Gastrocnemius medialis (tissue), 4 donors: ENCODE measurements around the gene ANAPC16. TPM values are rescaled to one million over a fixed set of nuclear protein-coding genes. Genes with fewer than 3 reads are reported as not detected.
"Not testable (repeated sequence)": the region's sequence is repeated elsewhere in the genome, so short reads cannot be mapped to it uniquely, and the experiment has no call there.

ENCODE experiments used
- ATAC-seq, 2 donors: fragments of 150-250 bp; one replicate each; pipeline ENCODE4 v1.9.1; 2016
- DNase-seq, 2 donors: peaks; one replicate each; pipeline ENCODE4 v3.0.0-alpha.2; 2019
- H3K27ac ChIP-seq, 4 donors: fragments of 200-600 bp; sonication (generic); 1 replicate in 1 of 4; 2 replicates in 3 of 4; pipeline ENCODE4 v1.5.1; 2016 to 2018; ENCODE audit warnings: mild to moderate bottlenecking in 2 of 4, moderate library complexity in 1 of 4
- H3K27me3 ChIP-seq, 3 donors: fragments of 200-600 bp; sonication (generic) in 2 of 3; 1 replicate in 1 of 3; 2 replicates in 2 of 3; pipeline versions ENCODE4 v1.5.1 to v1.6.0; 2016 to 2019; ENCODE audit warnings: mild to moderate bottlenecking in 1 of 3, moderate library complexity in 1 of 3
- H3K36me3 ChIP-seq, 2 donors: fragments of 200-600 bp; sonication (generic) in 1 of 2; one replicate each; pipeline ENCODE4 v1.5.1; 2017 to 2018
- H3K4me1 ChIP-seq, 2 donors: fragments of 200-600 bp; sonication (generic) in 1 of 2; one replicate each; pipeline ENCODE4 v1.5.1; 2016 to 2017; ENCODE audit warnings: mild to moderate bottlenecking in 2 of 2
- H3K4me3 ChIP-seq, 4 donors: fragments of 200-600 bp; sonication (generic) in 3 of 4; 1 replicate in 1 of 4; 2 replicates in 3 of 4; pipeline ENCODE4 v1.5.1; 2016 to 2019; ENCODE audit warnings: mild to moderate bottlenecking in 2 of 4
- H3K9me3 ChIP-seq, 3 donors: fragments of 200-600 bp; sonication (generic) in 2 of 3; 1 replicate in 1 of 3; 2 replicates in 2 of 3; pipeline ENCODE4 v1.5.1; 2016 to 2019
- CTCF ChIP-seq, 5 experiments: fragments of 450-650 bp in 3 of 5; fragments of 200-600 bp in 2 of 5; sonication (generic) in 2 of 5; IDR thresholded peaks in 4 of 5; conservative IDR thresholded peaks in 1 of 5; 1 replicate in 4 of 5; 2 replicates in 1 of 5; pipeline ENCODE4 v1.5.1; 2016 to 2019; ENCODE audit warnings: antibody characterized with exemption in 5 of 5, mild to moderate bottlenecking in 3 of 5, moderate library complexity in 3 of 5
- POLR2A ChIP-seq, 2 donors: fragments of 450-650 bp; IDR thresholded peaks; one replicate each; pipeline ENCODE4 v1.6.1; 2017; ENCODE audit warnings: antibody characterized with exemption in 2 of 2, mild to moderate bottlenecking in 2 of 2, moderate library complexity in 2 of 2
- in situ Hi-C, 4 donors: fragments of 200-750 bp; cut with MboI; loops; one replicate each; pipeline versions ENCODE4 v1.15.0 to v1.8.0; 2017; ENCODE audit warnings: low sequenced_read_pairs in 4 of 4
- intact Hi-C: fragments of 100-400 bp; cut with DNase I; formaldehyde crosslinking; loops from one replicate; pipeline ENCODE4 v1.15.1; 2023; ENCODE audit warnings: low total_unique reads
- total RNA-seq, 4 donors: library from RNA; depleted of rRNA; stranded (reverse); fragments of >200 nt; gene quantifications; one replicate each; pipeline versions ENCODE4 v1.1.0 to v1.2.3, GENCODE V29; 2016

Gene ANAPC16
- total RNA-seq, 4 donors from 2014 or later: 70.9 to 168 (median 105) TPM

DNA sequence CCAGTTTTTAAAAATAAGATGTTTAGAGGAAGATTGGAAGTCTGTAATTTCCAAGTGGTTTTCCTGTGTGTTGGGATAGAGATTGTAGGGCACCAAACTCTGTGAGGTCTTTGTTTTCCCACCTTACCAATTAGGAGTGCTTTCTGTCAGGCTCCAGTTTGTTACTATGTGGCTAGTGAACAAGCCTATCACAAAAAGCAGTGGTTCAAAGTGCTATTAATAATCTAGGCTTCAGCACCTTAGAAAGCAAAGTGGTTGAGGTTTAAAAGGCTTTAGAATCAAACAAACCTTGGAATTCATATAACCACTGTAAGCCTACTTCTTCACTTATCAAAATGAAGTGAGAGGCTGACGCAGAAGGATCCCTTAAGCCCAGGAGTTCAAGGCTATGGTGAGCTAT is 11.1 kb upstream of the ANAPC16 start:
- TF ChIP-seq POLR2A (IDR thresholded peaks at IDR 0.05) (no peak), CTCF (IDR thresholded peaks at IDR 0.05 in 4 of 5, conservative IDR thresholded peaks at IDR 0.05 in 1 of 5) (no peak)
- peaks cover 10 to 12% of the 10 kb centered on the region in 2 donors for H3K4me1 ChIP-seq
- ATAC-seq (peak in 1 of 2 donors; percentile 29), DNase-seq (no peak)
- H3K9me3 ChIP-seq: no peaks in the 10 kb centered on the region
- in situ Hi-C loops (loop anchor here in 1 of 4 donors (25.0 kb wide), 1 partner anchor 133 kb away; no protein-coding TSS in a partner anchor), intact Hi-C loops (no loop called here)
- no peaks in the 10 kb centered on the region for H3K27me3 ChIP-seq
- peak overlapping the region; percentile 50 to 78 (median 66) for H3K27ac ChIP-seq
- peaks cover 0 to 22% of the 10 kb centered on the region in 2 donors for H3K36me3 ChIP-seq
- H3K4me3 ChIP-seq: no peak overlapping the region

DNA sequence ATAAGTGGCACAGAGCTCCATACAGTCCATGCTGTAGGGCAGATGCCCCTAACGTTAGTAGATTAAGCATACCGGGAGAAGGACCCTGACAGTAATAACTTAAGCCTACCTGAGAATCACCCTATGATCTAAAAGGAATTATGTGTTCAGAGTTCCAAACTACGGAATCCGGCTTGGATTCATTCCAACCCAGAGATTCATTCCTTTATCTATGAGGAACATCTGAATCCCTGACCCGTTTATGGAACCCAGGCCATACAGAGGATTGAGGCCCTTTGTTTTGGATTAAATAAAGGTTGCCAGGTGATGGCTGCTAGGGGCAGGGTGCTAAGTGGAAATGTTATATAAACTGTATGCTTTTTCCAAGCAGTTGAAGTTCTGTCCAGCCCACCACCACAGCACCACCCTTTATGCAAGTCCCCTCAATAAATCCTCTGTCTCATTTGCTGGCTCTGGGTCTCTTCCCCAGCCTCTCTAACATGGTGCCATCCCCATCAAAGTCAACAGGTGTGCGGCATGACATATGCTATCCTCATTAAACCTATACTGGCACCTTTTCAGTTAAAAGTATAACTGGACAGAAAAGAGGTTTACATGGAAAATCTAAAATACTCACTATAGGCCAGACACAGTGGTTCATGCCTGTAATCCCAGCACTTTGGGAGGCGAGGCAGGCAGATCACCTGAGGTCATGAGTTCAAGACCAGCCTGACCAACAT is 9.1 kb upstream of the ANAPC16 start:
- no peaks in the 10 kb centered on the region for H3K9me3 ChIP-seq
- H3K4me1 ChIP-seq: peaks cover 12 to 15% of the 10 kb centered on the region in 2 donors
- no peak for DNase-seq
- in situ Hi-C loops: loop anchor here in 1 of 4 donors (25.0 kb wide), 1 partner anchor 131 kb away; no protein-coding TSS in a partner anchor
- intact Hi-C loops: no loop called here
- no peak for ATAC-seq
- peaks cover 0 to 25% of the 10 kb centered on the region in 2 donors for H3K36me3 ChIP-seq
- H3K27ac ChIP-seq: no peak overlapping the region
- no peaks in the 10 kb centered on the region for H3K27me3 ChIP-seq
- H3K4me3 ChIP-seq: no peak overlapping the region
- no peak for TF ChIP-seq CTCF (IDR thresholded peaks at IDR 0.05 in 4 of 5, conservative IDR thresholded peaks at IDR 0.05 in 1 of 5)
- TF ChIP-seq POLR2A (IDR thresholded peaks at IDR 0.05): no peak

DNA sequence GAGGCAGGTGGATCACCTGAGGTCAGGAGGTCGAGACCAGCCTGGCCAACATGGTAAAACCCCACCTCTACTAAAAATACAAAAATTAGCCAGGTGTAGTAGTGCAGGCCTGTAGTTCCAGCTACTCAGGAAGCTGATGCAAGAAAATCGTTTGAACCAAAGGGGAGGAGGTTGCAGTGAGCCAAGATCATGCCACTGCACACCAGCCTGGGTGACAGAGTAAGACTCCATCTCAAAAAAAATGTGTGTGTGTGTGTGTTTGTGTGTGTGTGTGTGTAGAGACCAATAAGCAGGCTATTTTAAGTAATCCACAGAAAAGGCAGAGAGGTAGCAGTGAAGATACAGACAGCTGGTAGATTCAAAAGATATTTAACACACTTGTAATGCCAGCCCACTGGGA is 7.3 kb upstream of the ANAPC16 start:
- peaks cover 0 to 26% of the 10 kb centered on the region in 2 donors for H3K36me3 ChIP-seq
- ATAC-seq, DNase-seq, intact Hi-C loops, H3K9me3 ChIP-seq, H3K27me3 ChIP-seq, H3K4me3 ChIP-seq: not testable (repeated sequence)
- in situ Hi-C loops: loop anchor here in 1 of 4 donors (25.0 kb wide), 1 partner anchor 129 kb away; no protein-coding TSS in a partner anchor
- H3K4me1 ChIP-seq: peaks cover 22% of the 10 kb centered on the region in 2 donors
- peak overlapping the region in 3 of 4 donors; percentile 29 to 48 (median 43) for H3K27ac ChIP-seq

DNA sequence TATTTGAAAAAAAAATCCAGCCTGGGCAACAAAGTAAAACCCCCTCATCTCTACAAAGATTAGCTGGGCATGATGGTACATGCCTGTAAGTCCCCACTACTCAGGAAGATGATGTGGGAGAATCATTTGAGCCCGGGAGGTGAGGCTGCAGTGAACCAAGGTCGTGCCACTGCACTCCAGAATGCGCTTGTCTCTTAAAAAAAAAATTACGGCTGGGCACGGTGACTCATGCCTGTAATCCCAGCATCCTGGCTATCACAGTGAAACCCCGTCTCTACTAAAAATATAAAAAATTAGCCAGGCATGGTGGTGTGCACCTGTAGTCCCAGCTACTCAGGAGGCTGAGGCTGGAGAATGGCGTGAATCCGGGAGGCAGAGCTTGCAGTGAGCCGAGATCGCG is 4.4 kb upstream of the ANAPC16 start:
- not testable (repeated sequence) for H3K27ac ChIP-seq, ATAC-seq, DNase-seq, H3K4me3 ChIP-seq, H3K9me3 ChIP-seq, H3K27me3 ChIP-seq
- peaks cover 0 to 26% of the 10 kb centered on the region in 2 donors for H3K36me3 ChIP-seq
- in situ Hi-C loops (loop anchor here in 2 of 4 donors (10.0 to 25.0 kb wide), 2 partner anchors 123 to 126 kb away; no protein-coding TSS in a partner anchor), intact Hi-C loops (loop anchor here (10.0 kb wide), 1 partner anchor 347 kb away; no protein-coding TSS in a partner anchor)
- peaks cover 18 to 25% of the 10 kb centered on the region in 2 donors for H3K4me1 ChIP-seq

- Histone ChIP-seq H3K36me3 (peaks cover 0 to 22% of the 10 kb centered on the region in 2 donors), H3K4me1 (peaks cover 20 to 27% of the 10 kb centered on the region in 2 donors)
- not testable (repeated sequence) for DNase-seq, H3K27me3 ChIP-seq, H3K4me3 ChIP-seq, H3K9me3 ChIP-seq, ATAC-seq, H3K27ac ChIP-seq
- in situ Hi-C loops (loop anchor here in 2 of 4 donors (10.0 to 25.0 kb wide), 2 partner anchors 123 to 125 kb away; no protein-coding TSS in a partner anchor), intact Hi-C loops (loop anchor here (10.0 kb wide), 1 partner anchor 347 kb away; no protein-coding TSS in a partner anchor)
These were observed 4.0 kb upstream of the ANAPC16 start for GRCh38 chr10:72211832-72212231.

DNA sequence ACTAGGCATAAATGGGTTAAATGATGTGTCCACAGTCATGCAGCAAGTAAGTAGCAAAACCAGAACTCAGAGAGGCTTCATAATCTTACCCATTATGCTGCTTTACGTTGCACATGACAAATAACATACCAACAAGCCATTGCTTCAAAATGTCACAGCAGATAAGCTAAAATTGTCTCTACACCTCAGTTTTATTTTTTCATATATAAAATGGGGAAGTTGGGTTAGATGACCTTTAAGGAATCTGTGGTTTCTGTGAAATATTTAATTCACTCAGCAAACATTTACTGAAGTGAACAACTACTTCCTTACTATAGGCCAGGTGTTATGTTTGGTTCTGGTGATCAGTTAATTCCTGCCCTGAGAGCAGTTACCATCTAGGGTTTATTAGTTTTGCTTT is 2.5 kb downstream of the ANAPC16 start:
- peaks cover 0 to 5% of the 10 kb centered on the region in 2 donors for H3K36me3 ChIP-seq
- peaks cover 59 to 60% of the 10 kb centered on the region in 2 donors for H3K4me1 ChIP-seq
- no peaks in the 10 kb centered on the region for H3K27me3 ChIP-seq
- TF ChIP-seq POLR2A (IDR thresholded peaks at IDR 0.05) (no peak), CTCF (IDR thresholded peaks at IDR 0.05 in 4 of 5, conservative IDR thresholded peaks at IDR 0.05 in 1 of 5) (no peak)
- no peaks in the 10 kb centered on the region for H3K9me3 ChIP-seq
- DNase-seq (no peak), ATAC-seq (no peak)
- peak overlapping the region; percentile 94 to 99 (median 98) for H3K27ac ChIP-seq
- in situ Hi-C loops (loop anchor here in 3 of 4 donors (5.0 to 25.0 kb wide), 3 partner anchors 104 to 119 kb away; no protein-coding TSS in a partner anchor), intact Hi-C loops (loop anchor here (5.0 to 10.0 kb wide), 2 partner anchors 256 to 354 kb away; partner anchors contain the start of gene CHST3)
- peak overlapping the region in 1 of 4 donors; percentile 8 for H3K4me3 ChIP-seq
